Central memory CD8-positive, alpha-beta T cell (primary cell): ENCODE data around the gene IGSF21.

ENCODE experiments used
- ATAC-seq: fragments of 150-1000 bp; cut with Tn5 transposase; replicated peaks from 2 replicates; pipeline ENCODE4 v1.10.0; 2022; ENCODE audit warnings: mild to moderate bottlenecking, moderate FRiP score, moderate number of reproducible peaks; ENCODE audit not compliant: poor library complexity, severe bottlenecking; ENCODE audit errors: extremely low read depth
- DNase-seq, 2 donors: peaks; one replicate each; pipeline ENCODE4 v3.0.0; 2021; ENCODE audit warnings: low spot score in 2 of 2
- H3K27ac Mint-ChIP-seq: one replicate; pipeline ENCODE4 v1.8.0; 2022; ENCODE audit warnings: low read depth, mild to moderate bottlenecking, moderate library complexity, mixed read lengths
- H3K27me3 Mint-ChIP-seq: one replicate; pipeline ENCODE4 v1.8.0; 2022; ENCODE audit warnings: mixed read lengths
- H3K36me3 Mint-ChIP-seq: one replicate; pipeline ENCODE4 v1.8.0; 2022; ENCODE audit warnings: mild to moderate bottlenecking, moderate library complexity, mixed read lengths; ENCODE audit not compliant: insufficient read depth
- H3K4me1 Mint-ChIP-seq: one replicate; pipeline ENCODE4 v1.8.0; 2022; ENCODE audit warnings: mixed read lengths
- H3K4me3 Mint-ChIP-seq: one replicate; pipeline ENCODE4 v1.8.0; 2022; ENCODE audit warnings: mild to moderate bottlenecking, moderate library complexity, mixed read lengths
- H3K9me3 Mint-ChIP-seq: one replicate; pipeline ENCODE4 v1.8.0; 2022; ENCODE audit warnings: mixed read lengths

Gene IGSF21

GRCh38 chr1:18112611-18113010 lies 5.0 kb downstream of the IGSF21 start:
- no peak overlapping the region for H3K4me3 Mint-ChIP-seq
- peaks cover 92% of the 10 kb centered on the region for H3K27me3 Mint-ChIP-seq
- no peaks in the 10 kb centered on the region for H3K4me1 Mint-ChIP-seq
- DNase-seq = no peak
- H3K27ac Mint-ChIP-seq = no peak overlapping the region
- peaks cover 2% of the 10 kb centered on the region for H3K36me3 Mint-ChIP-seq
- no peak for ATAC-seq
- no peaks in the 10 kb centered on the region for H3K9me3 Mint-ChIP-seq

- Mint-ChIP-seq H3K27ac (no peak overlapping the region), H3K9me3 (no peaks in the 10 kb centered on the region), H3K4me1 (no peaks in the 10 kb centered on the region), H3K36me3 (no peaks in the 10 kb centered on the region), H3K27me3 (peaks cover 84% of the 10 kb centered on the region), H3K4me3 (no peak overlapping the region)
- ATAC-seq (no peak), DNase-seq (no peak)
These were observed 7.3 kb downstream of the IGSF21 start for GRCh38 chr1:18114726-18115410.

- DNase-seq (no peak), ATAC-seq (no peak)
- peaks cover 70% of the 10 kb centered on the region for H3K27me3 Mint-ChIP-seq
- H3K4me3 Mint-ChIP-seq = no peak overlapping the region
- no peaks in the 10 kb centered on the region for H3K4me1 Mint-ChIP-seq
- H3K9me3 Mint-ChIP-seq = no peaks in the 10 kb centered on the region
- no peak overlapping the region for H3K27ac Mint-ChIP-seq
- H3K36me3 Mint-ChIP-seq = no peaks in the 10 kb centered on the region
These were observed 9.2 kb downstream of the IGSF21 start for GRCh38 chr1:18116777-18117176.

GRCh38 chr1:18118078-18118477 lies 10.5 kb downstream of the IGSF21 start:
- DNase-seq = no peak
- peaks cover 57% of the 10 kb centered on the region for H3K27me3 Mint-ChIP-seq
- no peak overlapping the region for H3K4me3 Mint-ChIP-seq
- H3K27ac Mint-ChIP-seq = no peak overlapping the region
- H3K4me1 Mint-ChIP-seq = no peaks in the 10 kb centered on the region
- no peaks in the 10 kb centered on the region for H3K9me3 Mint-ChIP-seq
- no peak for ATAC-seq
- no peaks in the 10 kb centered on the region for H3K36me3 Mint-ChIP-seq

GRCh38 chr1:18118491-18118890 lies 10.9 kb downstream of the IGSF21 start:
- ATAC-seq (no peak), DNase-seq (no peak)
- peaks cover 53% of the 10 kb centered on the region for H3K27me3 Mint-ChIP-seq
- H3K4me1 Mint-ChIP-seq = no peaks in the 10 kb centered on the region
- no peaks in the 10 kb centered on the region for H3K36me3 Mint-ChIP-seq
- H3K4me3 Mint-ChIP-seq = no peak overlapping the region
- no peak overlapping the region for H3K27ac Mint-ChIP-seq
- H3K9me3 Mint-ChIP-seq = no peaks in the 10 kb centered on the region

- no peak overlapping the region for H3K4me3 Mint-ChIP-seq
- ATAC-seq (no peak), DNase-seq (no peak)
- H3K4me1 Mint-ChIP-seq = no peaks in the 10 kb centered on the region
- no peaks in the 10 kb centered on the region for H3K9me3 Mint-ChIP-seq
- H3K27me3 Mint-ChIP-seq = peaks cover 45% of the 10 kb centered on the region
- H3K27ac Mint-ChIP-seq = no peak overlapping the region
- H3K36me3 Mint-ChIP-seq = no peaks in the 10 kb centered on the region
These were observed 11.7 kb downstream of the IGSF21 start for GRCh38 chr1:18119289-18119688.

GRCh38 chr1:18119771-18120377 lies 12.3 kb downstream of the IGSF21 start:
- DNase-seq = no peak
- no peak for ATAC-seq
- Mint-ChIP-seq H3K27me3 (peaks cover 41% of the 10 kb centered on the region), H3K27ac (no peak overlapping the region), H3K4me3 (no peak overlapping the region), H3K4me1 (no peaks in the 10 kb centered on the region), H3K9me3 (no peaks in the 10 kb centered on the region), H3K36me3 (no peaks in the 10 kb centered on the region)

- Mint-ChIP-seq H3K9me3 (no peaks in the 10 kb centered on the region), H3K27ac (no peak overlapping the region), H3K4me1 (no peaks in the 10 kb centered on the region), H3K27me3 (peaks cover 33% of the 10 kb centered on the region), H3K36me3 (no peaks in the 10 kb centered on the region), H3K4me3 (no peak overlapping the region)
- DNase-seq (no peak), ATAC-seq (no peak)
These were observed 13.0 kb downstream of the IGSF21 start for GRCh38 chr1:18120638-18121037.

- Mint-ChIP-seq H3K4me3 (no peak overlapping the region), H3K9me3 (no peaks in the 10 kb centered on the region), H3K27ac (no peak overlapping the region), H3K36me3 (no peaks in the 10 kb centered on the region), H3K4me1 (no peaks in the 10 kb centered on the region), H3K27me3 (peaks cover 27% of the 10 kb centered on the region)
- DNase-seq (no peak), ATAC-seq (no peak)
These were observed 13.6 kb downstream of the IGSF21 start for GRCh38 chr1:18121072-18121820.

- no peak overlapping the region for H3K27ac Mint-ChIP-seq
- no peaks in the 10 kb centered on the region for H3K36me3 Mint-ChIP-seq
- peaks cover 26% of the 10 kb centered on the region for H3K27me3 Mint-ChIP-seq
- no peak overlapping the region for H3K4me3 Mint-ChIP-seq
- H3K4me1 Mint-ChIP-seq = no peaks in the 10 kb centered on the region
- ATAC-seq = no peak
- DNase-seq = no peak
- H3K9me3 Mint-ChIP-seq = no peaks in the 10 kb centered on the region
These were observed 15.9 kb downstream of the IGSF21 start for GRCh38 chr1:18123467-18123992.

GRCh38 chr1:18124977-18125376 lies 17.4 kb downstream of the IGSF21 start:
- H3K4me3 Mint-ChIP-seq = no peak overlapping the region
- ATAC-seq (no peak), DNase-seq (no peak)
- peaks cover 31% of the 10 kb centered on the region for H3K27me3 Mint-ChIP-seq
- H3K36me3 Mint-ChIP-seq = no peaks in the 10 kb centered on the region
- H3K4me1 Mint-ChIP-seq = no peaks in the 10 kb centered on the region
- H3K9me3 Mint-ChIP-seq = no peaks in the 10 kb centered on the region
- no peak overlapping the region for H3K27ac Mint-ChIP-seq

GRCh38 chr1:18126616-18127015 lies 19.0 kb downstream of the IGSF21 start:
- ATAC-seq (no peak), DNase-seq (no peak)
- H3K27ac Mint-ChIP-seq = no peak overlapping the region
- H3K4me1 Mint-ChIP-seq = no peaks in the 10 kb centered on the region
- H3K4me3 Mint-ChIP-seq = no peak overlapping the region
- H3K36me3 Mint-ChIP-seq = no peaks in the 10 kb centered on the region
- peaks cover 31% of the 10 kb centered on the region for H3K27me3 Mint-ChIP-seq
- no peaks in the 10 kb centered on the region for H3K9me3 Mint-ChIP-seq

GRCh38 chr1:18128298-18128697 lies 20.7 kb downstream of the IGSF21 start:
- no peak for DNase-seq
- Mint-ChIP-seq H3K36me3 (no peaks in the 10 kb centered on the region), H3K27me3 (peaks cover 31% of the 10 kb centered on the region), H3K4me1 (no peaks in the 10 kb centered on the region), H3K4me3 (no peak overlapping the region), H3K9me3 (no peaks in the 10 kb centered on the region), H3K27ac (no peak overlapping the region)
- ATAC-seq = no peak
